DMS79 (cell line): ENCODE data around the gene GIPC2.
"Not testable (repeated sequence)": the region's sequence is repeated elsewhere in the genome, so short reads cannot be mapped to it uniquely, and the experiment has no call there.

Experiments
- DNase-seq: peaks from one replicate; lab custom pipeline; 2025; lab: John Stamatoyannopoulos, UW

The GIPC2 gene

GRCh38 chr1:78045926-78046778, at the start of gene GIPC2:
TSS of gene GIPC2 (plus strand) at chr1:78045966. CDS start at chr1:78046095, 129 bp downstream.
- DNase-seq, result peak; percentile 31

DNA sequence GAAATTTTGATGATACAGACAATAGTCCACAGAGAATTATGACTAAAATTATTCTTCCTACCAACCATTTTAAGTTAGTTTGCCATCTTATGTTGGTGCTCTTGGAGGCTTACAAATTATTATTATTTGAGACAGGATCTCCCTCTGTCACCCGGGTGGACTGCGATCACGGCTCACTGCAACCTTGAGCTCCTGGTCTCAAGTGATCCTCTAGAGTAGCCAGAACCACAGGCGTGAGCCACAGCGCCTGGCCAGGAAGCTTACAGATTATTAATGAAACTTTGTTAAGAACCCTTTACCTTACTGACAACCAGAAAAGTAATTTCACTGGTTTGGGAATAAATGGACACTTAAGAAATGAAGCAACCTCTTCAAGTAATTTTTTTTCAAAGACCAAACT, 49.0 kb upstream of the GIPC2 start:
- DNase-seq, result peak; percentile 54

- DNase-seq, result not testable (repeated sequence)
Measured at GRCh38 chr1:78000536-78000935, 45.2 kb upstream of the GIPC2 start.

GRCh38 chr1:78003070-78003746, 42.6 kb upstream of the GIPC2 start:
- no peak for DNase-seq

- no peak for DNase-seq
Measured at GRCh38 chr1:78003882-78004718, 41.7 kb upstream of the GIPC2 start.

DNA sequence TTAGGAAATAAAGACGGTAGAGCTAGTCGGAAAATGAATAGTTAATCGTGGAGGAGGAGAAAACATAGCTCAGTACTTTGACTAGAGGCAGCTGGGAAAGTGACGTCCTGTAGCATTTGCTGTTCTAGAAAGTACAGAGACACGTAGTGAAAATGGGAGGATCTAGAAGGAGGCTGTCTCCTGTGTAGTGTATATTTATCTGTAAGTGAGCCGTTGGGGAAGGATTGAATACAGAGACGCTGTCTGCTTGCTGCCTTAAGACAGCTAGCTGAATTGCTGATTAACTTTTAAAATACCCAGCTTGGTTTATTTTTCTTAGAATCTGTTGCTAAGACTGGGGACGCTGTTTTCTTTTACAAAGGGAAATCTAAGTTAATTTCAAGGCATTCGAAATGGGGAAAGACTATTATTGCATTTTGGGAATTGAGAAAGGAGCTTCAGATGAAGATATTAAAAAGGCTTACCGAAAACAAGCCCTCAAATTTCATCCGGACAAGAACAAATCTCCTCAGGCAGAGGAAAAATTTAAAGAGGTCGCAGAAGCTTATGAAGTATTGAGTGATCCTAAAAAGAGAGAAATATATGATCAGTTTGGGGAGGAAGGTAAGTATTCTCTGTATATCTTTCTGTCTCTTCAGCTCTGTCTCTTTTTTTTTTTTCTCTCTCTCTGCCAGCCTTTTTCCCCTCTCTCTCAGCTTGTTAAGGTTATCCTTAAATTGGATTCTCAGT, 40.9 kb upstream of the GIPC2 start, which contains the start of gene DNAJB4:
Gene DNAJB4 (plus strand): TSS at position 221 of the 729 bp plus-strand sequence. CDS start 172 bp downstream, at position 393.
- no peak for DNase-seq

DNA sequence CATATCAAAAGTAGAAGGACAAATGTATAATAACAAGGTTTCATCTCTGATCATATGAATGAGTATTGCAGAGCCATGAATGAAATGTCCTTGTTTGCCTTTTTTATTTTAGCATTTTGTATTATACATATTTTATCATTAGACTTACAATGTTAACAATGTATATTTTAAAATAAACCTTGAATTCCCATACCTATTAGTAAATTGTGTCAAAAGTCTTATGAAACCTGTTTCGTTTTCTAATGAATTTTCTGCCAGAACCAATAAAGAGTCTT, 40.4 kb upstream of the GIPC2 start:
- DNase-seq, result no peak

- DNase-seq, result no peak
Measured at GRCh38 chr1:78005755-78006154, 40.0 kb upstream of the GIPC2 start.

GRCh38 chr1:78006521-78006920, 39.2 kb upstream of the GIPC2 start:
- no peak for DNase-seq

DNA sequence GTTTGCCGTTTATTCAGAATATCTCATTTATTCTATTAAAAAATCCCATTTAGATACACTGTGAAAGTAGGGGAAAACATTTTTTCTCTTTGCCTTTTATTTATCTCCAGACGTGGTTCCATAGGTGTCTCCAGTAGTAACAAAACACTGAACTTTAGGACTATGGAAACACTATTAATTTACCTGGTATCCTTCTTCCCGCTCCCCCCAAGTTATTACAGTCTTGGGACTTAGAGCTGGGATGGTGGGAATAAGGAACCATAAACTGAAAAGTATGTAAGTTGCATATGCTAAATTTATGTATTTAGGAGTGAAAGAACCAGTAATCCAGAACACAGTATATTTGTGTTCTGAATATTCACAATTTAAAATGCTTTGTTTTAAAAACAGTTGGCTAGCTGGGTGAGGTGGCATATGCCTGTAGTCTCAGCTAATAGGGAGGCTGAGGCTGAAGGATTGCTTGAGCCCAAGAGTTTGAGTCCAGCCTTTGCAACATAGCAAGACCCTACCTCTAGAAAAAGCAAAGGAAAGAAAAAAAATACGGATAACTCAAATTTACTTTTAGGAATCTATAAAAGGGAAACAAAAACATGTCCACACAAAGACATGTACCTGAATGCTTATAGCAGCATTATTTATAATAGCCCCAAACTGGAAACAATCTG, 38.0 kb upstream of the GIPC2 start:
- DNase-seq, result no peak

DNA sequence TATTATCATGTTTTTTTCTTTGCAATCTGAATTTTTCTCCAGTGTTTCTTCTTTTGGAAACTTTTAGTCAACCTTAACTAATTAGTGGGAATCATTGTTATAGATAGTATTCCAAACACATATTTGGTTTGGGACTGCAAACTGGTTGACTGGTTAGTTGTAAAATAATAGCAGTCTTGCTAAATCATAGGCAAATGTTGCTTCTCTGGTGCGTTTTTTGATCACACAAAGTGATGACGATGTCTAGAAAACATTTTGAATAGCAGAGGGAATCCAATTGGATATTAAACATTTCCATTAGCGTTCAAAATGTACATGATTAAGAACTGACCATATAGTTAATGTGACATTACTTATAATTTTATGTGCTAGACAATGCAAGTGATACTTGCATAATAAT, 36.5 kb upstream of the GIPC2 start:
- no peak for DNase-seq

- DNase-seq, result no peak
Measured at GRCh38 chr1:78009836-78010235, 35.9 kb upstream of the GIPC2 start.

- no peak for DNase-seq
Measured at GRCh38 chr1:78011050-78011449, 34.7 kb upstream of the GIPC2 start.

GRCh38 chr1:78015148-78015547, 30.6 kb upstream of the GIPC2 start:
- DNase-seq, result no peak

GRCh38 chr1:78019024-78019423, 26.7 kb upstream of the GIPC2 start:
- no peak for DNase-seq

DNA sequence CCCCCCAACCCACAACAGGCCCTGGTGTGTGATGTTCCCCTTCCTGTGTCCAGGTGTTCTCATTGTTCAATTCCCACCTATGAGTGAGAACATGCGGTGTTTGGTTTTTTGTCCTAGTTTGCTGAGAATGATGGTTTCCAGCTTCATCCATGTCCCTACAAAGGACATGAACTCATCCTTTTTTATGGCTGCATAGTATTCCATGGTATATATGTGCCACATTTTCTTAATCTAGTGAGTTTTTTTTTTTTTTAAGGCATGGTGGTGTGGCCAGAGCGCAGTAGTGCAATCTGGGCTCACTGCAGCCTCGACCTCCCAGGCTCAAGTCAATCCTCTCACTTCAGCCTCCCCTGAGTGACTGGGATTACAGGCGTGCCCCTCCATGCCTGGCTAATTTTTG, 24.6 kb upstream of the GIPC2 start:
- not testable (repeated sequence) for DNase-seq

GRCh38 chr1:78029793-78030192, 16.0 kb upstream of the GIPC2 start:
- no peak for DNase-seq

- no peak for DNase-seq
Measured at GRCh38 chr1:78032996-78033796, 12.6 kb upstream of the GIPC2 start.

GRCh38 chr1:78033797-78034172, 12.0 kb upstream of the GIPC2 start:
- DNase-seq, result no peak

- no peak for DNase-seq
Measured at GRCh38 chr1:78035121-78035520, 10.6 kb upstream of the GIPC2 start.

- DNase-seq, result no peak
Measured at GRCh38 chr1:78036450-78036849, 9.3 kb upstream of the GIPC2 start.
